ENCODE results near the gene SSB.
"Not testable (repeated sequence)": the region's sequence is repeated elsewhere in the genome, so short reads cannot be mapped to it uniquely, and the experiment has no call there.

DNA sequence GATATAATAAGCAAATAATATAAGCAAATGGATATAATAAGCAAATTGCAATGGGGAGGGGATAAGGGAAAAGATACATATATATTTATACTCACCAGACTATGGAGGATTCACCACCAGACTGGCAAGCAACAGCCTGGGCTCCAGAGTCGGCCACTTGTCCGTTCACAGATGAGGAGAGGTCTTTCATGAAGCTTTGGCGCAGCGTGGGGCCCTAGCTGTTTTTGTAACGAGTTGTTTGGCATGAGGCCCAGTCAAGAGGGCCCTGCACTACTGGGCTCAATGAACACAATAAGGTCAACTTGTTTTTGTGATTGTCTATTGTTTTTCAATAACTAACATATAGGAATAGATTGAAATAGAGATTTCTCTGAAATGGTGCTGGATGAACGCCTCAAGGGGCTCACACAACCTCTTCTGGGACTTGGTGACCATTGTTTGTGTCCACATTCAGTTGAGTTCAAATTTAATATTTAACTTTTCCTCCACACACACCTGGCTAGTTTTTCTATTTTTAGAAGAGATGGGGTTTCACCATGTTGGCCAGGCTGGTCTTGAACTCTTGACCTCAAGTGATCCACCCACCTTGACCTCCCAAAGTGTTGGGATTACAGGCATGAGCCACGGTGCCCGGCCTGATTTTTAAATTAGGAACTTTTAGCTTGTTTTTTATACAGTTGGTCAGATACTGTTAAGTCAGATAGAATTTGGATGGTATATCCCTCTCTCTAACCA, 50.5 kb downstream of the SSB start:
- not testable (repeated sequence) for TF ChIP-seq POLR2AphosphoS5, POLR2A, TAF1 (IDR thresholded peaks at IDR 0.05; ENCODE audit: low read depth, low read length)

Data from GM12891 (cell line).